Right renal pelvis (tissue), 4 donors: ENCODE results near the gene CFAP74. TPM values are rescaled to one million over a fixed set of nuclear protein-coding genes. Genes with fewer than 3 reads are reported as not detected.

Source experiments
- DNase-seq, 4 donors: peaks; one replicate each; pipeline ENCODE4 v3.0.0-alpha.2; 2013; ENCODE audit warnings: low read depth in 4 of 4, low spot score in 3 of 4, missing footprints in 1 of 4
- polyA plus RNA-seq, 4 donors: library from polyadenylated mRNA; unstranded; fragments of 120-200 nt; gene quantifications; one replicate each; pipeline ENCODE4 v1.2.1, GENCODE V29; 2013; ENCODE audit not compliant: insufficient read length in 4 of 4

CFAP74 gene
- polyA plus RNA-seq, 4 donors: 0.29 to 0.69 (median 0.43) TPM

GRCh38 chr1:2022063-2022770, 18.6 kb upstream of the CFAP74 start:
- no peak for DNase-seq

DNA sequence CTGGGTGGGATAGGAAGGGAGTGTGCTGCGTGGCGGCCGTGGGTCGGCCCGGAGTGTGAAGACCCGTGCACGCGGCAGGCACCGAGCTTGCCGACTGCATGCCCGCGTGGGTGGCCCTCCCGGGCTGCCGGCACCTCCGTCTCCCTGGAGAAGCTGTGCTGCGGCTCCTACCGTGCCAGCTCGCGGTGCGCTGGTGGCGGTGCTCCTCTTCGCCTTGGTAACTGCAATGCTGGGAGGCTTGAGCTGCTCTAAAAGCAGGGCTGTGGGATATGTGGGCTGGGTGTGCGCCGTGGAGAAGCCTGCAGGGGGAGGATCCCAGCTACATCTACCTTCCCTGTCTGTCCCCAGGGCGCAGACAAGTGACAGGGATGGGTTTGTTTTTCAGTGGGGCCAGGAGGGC, 18.0 kb upstream of the CFAP74 start:
- no peak for DNase-seq

DNA sequence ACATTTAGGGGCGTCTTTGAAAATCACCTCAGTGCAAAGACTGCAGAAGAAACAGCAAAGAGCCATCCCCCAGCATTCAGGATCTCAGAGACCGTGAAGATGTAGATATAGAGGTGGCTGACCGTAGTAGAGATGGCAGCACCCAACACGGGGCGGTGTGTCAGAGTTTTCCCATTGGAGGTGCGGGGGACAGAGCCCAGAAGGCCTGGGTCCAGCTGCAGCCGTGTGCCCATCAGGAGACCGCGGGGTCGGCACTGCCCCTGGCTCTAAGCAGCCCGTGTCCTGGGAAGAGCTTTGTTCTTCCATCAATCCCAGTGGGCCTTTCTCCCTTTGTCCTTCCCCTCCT, 16.7 kb upstream of the CFAP74 start:
- DNase-seq: no peak

DNA sequence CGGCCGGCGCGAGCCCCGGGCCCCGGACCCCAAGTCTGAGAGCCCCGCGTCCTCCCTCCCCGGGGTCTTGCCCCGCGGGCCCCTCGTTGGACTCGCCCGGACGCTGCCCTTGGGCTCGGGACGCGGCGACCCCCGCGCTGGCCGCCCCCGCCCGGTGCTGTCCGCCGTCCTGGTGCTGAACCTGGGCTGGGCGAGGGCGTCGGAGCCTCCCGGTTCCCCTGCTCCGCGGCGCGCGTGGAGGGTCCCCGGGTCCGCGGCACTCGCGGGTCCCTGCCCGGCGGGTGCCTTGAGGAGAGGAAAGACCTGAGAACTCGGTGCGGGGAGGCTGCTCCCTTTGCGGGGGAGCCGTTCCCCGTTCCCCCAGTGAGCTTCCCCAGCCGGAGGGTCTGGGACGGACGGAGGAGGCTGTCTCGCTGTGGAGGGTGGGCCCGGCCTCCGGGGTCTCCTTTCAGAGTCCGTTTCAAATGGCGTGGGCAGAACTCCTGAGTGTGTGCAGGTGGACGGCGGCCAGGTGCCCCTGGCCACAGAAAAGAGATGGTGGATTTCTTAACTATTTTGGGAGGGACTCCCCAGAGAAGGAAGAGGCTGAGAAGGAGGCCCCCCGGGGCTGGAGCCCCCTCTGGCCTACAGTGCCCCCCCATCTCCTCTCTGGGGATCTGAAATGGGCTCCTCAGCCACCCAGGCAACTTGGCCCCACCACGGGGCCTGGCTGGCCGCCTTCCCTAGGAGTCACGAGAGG, 16.2 kb upstream of the CFAP74 start:
- DNase-seq: no peak

- no peak for DNase-seq
These were observed 15.6 kb upstream of the CFAP74 start, which contains the start of gene GABRD for GRCh38 chr1:2019172-2019543. GABRD (plus strand) TSS chr1:2019345; CDS start chr1:2019424, 79 bp downstream.

GRCh38 chr1:2018217-2019171, 14.9 kb upstream of the CFAP74 start:
- DNase-seq: no peak

DNA sequence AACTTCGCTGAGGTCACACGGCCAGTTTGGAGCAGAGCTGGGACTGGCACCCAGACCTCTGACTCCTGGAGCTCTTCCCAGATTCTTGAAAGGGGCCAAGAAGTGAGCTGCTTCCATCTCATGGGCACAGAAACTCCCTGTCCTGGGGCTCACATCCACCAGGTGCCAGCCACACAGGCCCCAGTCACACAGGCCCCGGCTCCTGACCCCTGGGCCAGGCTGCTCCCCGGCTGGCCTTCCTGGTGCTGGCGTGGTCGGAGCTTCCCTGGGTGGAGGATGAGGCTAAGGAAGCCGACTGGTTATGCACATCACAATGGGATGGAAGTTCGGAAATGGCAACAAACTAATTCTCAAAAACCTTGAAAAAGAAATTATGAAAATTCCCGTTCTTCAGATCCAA, 12.5 kb upstream of the CFAP74 start:
- DNase-seq: no peak

GRCh38 chr1:2014741-2015735, 11.5 kb upstream of the CFAP74 start:
- DNase-seq: no peak

GRCh38 chr1:2014181-2014580, 10.6 kb upstream of the CFAP74 start:
- DNase-seq: no peak

GRCh38 chr1:2009101-2010053, 5.8 kb upstream of the CFAP74 start:
- DNase-seq: no peak

GRCh38 chr1:2004856-2005255, 1.3 kb upstream of the CFAP74 start:
- DNase-seq: no peak

DNA sequence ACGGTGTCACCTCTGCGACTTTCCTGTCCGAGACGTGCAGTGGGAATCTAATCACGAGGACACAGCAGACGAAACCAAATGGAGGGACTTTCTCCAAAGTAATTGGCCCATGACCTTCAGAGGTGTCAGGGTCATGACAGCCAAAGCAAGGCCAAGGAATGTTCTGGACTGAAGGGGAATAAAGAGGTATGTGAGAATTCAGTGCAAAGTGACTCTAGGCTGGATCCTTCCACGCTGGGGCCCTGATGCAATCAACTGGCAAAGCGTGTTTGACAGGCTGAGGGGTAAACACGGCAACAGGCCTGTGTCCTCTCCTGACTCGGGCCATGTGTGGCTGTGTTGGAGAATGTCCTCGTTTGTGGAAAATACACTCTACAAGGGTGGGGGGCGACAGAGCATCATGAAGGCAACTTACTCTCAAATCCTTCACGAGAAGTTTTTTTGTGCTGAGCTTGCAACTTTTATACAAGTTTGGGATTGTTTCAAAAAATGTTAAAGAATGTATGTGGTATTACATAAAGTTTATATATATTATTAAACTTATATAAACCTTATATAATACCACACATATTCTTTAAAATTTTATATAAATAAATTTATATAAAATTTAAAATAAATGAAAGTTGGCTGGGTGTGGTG, 1.7 kb downstream of the CFAP74 start:
- no peak for DNase-seq

GRCh38 chr1:2000850-2001249, 2.7 kb downstream of the CFAP74 start:
- no peak for DNase-seq

DNA sequence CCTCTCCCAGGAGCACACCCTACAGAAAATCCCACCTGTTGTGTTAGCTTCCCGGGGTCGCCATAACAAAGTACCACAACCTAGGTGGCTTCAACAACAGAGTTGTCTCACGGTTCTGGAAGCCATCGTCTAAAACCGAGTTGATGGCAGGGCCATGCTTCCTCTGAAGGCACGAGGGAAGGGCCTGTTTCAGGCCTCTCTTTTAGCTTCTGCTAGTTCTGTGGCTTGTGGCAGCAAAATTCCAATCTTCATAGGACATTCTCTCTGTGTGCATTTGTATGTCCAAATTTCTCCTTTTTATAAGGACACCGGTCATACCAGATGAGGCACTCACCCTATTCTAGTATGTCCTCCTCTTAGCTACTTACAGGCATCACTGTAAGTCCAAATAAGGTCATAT, 3.2 kb downstream of the CFAP74 start:
- no peak for DNase-seq

GRCh38 chr1:1997576-1997975, 6.0 kb downstream of the CFAP74 start:
- no peak for DNase-seq

GRCh38 chr1:1996207-1996651, 7.4 kb downstream of the CFAP74 start:
- DNase-seq: no peak

- no peak for DNase-seq
These were observed 9.1 kb downstream of the CFAP74 start for GRCh38 chr1:1994536-1994935.

DNA sequence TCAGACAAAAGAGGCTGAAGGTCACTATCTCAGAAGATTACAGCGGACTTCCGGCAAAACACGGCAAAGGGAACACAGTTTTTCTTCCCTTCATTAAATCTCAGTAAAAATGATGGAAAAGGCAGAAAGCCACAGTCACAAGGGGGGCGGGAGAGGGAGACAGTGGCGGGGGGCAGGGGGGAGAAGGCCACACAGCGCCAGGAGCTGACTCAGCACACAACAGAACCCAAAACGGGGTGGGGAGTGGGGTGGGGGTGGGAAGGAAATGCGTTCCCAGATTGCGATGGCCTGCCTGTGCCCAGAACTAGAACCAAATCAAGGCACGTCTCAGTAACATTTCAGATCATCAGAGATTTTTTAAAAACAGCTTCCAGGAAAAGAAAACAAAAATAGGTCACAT, 13.4 kb downstream of the CFAP74 start:
- DNase-seq: no peak
